GM21528 (cell line): ENCODE data around the gene PIGN.

ENCODE experiments used
- ATAC-seq: cut with Tn5 transposase; IDR thresholded peaks from one replicate; pipeline ENCODE4 v1.9.1; 2021; ENCODE audit warnings: mild to moderate bottlenecking, moderate library complexity; ENCODE audit not compliant: unreplicated experiment, low FRiP score

Gene PIGN

DNA sequence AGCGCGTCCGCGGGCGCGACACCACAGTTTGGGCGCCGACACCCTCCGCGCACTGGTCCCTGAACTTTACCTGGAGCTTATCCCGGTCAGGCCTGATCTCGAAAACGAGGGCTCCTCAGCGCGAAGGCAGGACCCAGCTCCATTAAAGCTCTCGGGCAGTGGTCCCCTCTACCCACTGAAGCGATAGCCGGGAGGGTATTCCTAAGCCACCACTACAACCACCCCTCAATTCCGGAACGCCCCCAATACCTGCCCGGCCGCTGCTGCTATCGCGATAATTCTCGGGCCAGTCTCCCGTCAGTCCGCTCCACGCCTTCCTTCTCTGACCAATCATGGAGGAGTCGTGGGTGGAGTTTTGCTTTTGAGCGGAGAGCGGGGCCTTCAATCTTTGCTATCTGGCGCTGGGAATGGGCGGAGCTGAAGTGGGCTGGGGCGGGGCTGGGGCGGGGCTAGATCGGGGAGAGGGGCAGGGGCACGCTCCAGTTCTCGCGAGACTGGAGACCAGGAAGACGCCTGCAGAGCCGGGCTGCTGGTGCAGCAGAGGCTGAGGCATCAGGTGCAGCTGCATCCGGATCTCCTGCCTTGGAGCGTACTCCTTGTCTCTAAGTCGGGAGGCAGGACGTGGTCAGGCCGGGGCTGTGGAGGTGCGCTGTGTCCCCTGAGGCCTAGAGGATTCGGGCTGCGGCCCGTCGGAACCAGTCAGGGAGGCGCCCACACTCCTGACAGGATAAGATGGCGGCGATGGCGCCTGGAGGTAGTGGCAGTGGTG, at the start of gene PIGN, which contains the start of gene RELCH:
Gene PIGN, minus strand, starts transcription at position 283 of the 769 bp plus-strand sequence. CDS start 25,703 bp downstream, outside the sequence.
Gene RELCH, plus strand, starts transcription at position 482 of the 769 bp plus-strand sequence. Its CDS starts 251 bp downstream, at position 733.
- peak; percentile 93 for ATAC-seq

GRCh38 chr18:62236252-62236651, 49.4 kb upstream of the PIGN start:
- ATAC-seq: no peak

DNA sequence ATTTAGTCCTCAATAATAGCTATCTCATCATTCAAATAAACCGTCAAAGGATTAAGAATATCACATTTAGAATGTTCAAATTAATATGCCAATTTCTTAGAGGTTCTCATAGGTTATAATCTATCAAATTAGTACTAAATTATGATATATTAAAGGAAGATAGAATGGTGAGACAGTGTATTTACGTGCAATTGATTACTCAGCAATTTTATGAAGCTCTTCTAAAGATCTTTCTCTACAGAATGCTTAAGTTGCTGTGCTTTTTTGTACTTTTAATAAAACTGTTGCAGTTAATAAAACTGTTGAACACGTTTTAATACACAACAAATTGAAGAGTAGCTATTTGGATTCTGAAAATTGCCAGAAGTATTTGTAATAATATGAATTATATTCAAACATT, 39.2 kb upstream of the PIGN start:
- no peak for ATAC-seq

GRCh38 chr18:62224229-62224628, 37.4 kb upstream of the PIGN start:
- no peak for ATAC-seq

DNA sequence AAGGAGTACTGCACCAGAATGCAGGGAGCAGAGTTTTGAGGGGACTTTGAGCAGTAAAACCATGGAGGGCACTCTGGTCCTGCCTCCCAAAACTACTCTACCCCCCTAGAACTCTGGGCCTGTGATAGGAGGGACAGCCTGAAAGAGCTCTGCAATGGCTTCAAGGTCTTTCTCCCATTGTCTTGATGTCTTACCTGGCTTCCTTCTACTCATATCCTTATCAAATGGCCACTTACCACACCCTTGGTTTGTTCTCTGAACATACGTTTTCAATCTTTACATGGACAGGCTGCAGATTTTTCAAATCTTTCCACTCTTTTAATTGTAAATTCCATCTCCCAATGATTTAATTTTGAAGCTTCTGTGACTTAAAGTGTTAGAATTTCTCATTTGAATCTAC, 27.9 kb upstream of the PIGN start:
- no peak for ATAC-seq

DNA sequence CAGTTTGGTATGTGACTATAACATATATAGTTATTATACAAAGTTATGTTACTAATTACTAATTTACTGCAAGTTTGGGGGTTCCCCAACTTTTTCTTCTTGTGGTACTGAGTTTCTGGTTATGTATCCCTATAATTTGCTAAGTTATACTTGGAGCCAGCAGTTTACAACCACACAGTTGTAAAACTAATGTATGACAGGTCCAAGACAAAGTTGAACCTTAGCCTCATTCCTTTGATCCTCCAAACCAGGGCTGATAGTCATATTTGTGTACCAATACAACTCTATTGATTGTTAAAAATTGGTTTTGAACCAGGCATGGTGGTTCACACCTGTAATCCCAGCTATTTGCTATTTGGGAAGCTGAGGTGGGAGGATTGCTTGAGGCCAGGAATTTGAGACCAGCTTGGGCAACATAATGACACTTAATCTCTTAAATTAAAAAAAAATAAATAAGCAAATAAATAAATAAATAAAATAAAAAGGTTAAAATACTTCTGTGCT, 24.5 kb upstream of the PIGN start:
- no peak for ATAC-seq

GRCh38 chr18:62210138-62210537, 23.3 kb upstream of the PIGN start:
- ATAC-seq: no peak

DNA sequence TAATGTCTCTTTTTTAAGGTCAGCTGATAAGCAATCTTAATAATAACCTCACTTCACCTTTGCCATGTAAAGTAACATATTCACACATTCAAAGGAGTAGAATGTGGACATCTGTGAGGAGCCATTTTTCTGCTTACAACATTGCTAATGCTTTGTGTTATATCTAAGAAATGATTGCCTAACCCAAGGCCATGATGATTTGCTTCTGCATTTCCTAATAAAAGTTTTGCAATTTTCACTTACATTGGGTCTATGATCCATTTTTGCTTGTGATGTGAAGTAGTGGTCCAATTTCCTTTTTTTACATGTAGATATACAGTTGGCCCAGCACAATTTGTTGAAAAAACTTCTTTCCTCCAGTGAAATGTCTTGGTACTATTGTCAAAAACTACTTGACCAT, 22.2 kb upstream of the PIGN start:
- ATAC-seq: no peak

DNA sequence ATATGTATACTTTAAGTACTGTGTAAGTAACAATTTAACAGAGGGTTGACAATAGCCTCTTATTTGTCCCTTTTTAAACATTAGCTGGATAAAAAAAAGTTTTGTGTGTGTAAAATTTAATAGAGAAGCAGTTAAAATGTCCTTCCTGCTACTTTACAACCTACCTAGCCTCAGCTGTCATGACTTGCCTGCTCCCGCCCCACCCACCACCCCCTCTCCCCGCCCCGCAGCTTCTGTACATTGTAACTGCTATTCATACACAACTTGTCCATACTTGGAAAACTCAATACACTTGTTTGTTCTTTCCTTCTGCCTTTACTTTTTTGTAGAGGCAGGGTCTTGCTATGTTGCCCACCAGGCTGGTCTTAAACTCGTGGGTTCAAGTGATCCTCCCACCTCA, 19.7 kb upstream of the PIGN start:
- no peak for ATAC-seq

DNA sequence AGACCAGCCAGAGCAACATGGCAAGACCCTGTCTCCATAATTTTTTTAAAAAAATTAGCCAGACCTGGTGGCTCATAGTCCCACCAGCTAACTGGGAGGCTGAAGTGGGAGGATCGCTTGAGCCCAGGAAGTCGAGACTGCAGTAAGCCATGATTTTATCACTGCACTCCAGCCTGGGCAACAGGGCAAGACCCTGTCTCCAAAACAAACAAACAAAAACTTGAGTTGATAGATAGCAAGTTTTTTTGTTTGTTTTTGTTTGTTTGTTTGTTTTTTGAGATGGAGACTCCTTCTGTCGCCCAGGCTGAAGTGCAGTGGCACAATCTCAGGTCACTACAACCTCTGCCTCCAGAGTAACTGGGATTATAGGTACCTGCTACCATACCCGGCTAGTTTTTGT, 19.0 kb upstream of the PIGN start:
- ATAC-seq: no peak

- no peak for ATAC-seq
Measured at GRCh38 chr18:62201870-62202269, 15.0 kb upstream of the PIGN start.

GRCh38 chr18:62200121-62200914, 13.5 kb upstream of the PIGN start:
- no peak for ATAC-seq

DNA sequence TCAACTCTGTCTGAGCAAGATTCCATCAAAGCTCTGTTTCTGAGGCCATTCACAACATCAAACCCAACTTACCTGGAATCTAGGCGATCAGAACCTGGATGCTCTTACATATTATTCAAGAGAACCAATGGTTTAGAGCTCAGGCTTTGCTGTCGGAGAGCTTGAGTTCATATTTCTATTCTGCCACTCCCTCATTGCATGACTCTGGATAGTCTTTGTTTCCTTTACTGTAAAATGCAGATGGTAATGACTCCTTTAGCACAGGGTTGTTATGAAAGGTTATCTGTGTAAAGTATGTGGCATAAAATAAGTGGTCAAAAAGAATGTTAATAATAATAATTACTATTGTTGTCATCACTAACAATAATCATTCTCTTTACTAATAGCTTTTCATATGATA, 12.8 kb upstream of the PIGN start:
- no peak for ATAC-seq

- ATAC-seq: no peak
Measured at GRCh38 chr18:62198259-62198658, 11.4 kb upstream of the PIGN start.

DNA sequence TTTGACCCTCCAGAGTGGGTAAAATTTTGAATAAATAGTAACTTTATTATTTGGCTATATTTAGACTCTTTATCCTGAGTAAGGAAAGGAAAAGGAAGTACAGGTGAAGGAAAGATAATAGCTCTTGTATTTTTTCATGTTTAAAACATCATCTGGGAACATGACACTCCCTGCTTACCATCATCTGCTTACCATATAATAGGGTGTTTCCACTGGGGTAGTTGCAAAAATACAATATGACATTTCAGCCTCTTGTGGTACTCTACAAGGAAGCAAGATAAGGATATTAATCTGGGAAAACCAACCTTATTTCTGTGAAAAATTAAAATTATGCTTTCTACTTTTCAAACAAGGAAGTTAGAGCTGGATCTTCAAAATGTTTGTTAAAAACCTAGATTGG, 10.1 kb upstream of the PIGN start:
- ATAC-seq: no peak

DNA sequence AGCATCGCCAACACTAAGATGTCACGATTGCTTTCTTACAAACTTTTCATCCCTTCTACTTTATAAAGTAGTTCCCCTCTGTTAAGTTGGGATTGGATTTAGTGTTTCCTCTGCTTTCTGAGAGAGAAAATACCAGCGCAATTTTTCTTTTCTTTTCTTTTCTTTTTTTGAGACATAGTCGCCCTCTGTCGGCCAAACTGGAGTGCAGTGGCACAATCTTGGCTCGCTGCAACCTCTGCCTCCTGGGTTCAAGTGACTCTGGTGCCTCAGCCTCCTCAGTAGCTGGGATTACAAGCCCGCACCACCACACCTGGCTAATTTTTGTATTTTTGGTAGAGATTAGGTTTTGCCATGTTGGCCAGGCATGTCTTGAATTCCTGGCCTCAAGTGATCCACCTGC, 9.2 kb upstream of the PIGN start:
- no peak for ATAC-seq

DNA sequence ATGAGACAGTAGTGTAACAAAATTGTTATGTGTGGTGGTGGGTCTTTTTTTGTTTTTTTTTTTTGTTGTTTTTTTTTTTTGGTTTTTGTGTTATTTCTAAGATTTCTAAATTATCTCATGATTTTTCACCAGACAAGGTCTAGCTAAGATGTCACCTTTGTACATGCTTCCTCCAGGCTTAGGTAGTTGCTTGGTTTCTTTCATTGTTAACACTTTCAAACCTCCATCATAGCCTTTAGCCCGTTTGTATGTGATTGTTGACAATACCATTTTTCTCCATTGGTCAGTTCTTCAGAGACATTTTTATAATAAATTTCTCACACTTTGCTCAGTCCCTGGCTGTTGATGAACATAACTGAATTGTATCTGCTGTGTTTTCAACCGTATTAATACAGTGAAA, 2.4 kb upstream of the PIGN start:
- ATAC-seq: no peak

- ATAC-seq: peak; percentile 24
Measured at GRCh38 chr18:62187543-62188510, 971 bp upstream of the PIGN start.

DNA sequence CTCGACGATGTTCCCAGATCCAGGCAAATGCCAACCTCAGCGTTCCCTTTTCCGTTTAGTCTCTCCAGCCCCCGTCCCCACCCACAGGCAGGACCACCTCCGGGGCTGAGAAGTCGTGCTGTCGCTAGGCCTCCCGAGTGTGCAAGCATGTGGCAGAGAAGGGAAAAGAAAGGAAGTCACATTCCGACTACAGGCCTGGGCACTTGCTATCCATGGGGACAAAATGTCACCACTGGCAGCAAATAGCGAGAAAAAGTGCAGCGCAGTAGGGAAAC, 420 bp downstream of the PIGN start:
- peak; percentile 6 for ATAC-seq

DNA sequence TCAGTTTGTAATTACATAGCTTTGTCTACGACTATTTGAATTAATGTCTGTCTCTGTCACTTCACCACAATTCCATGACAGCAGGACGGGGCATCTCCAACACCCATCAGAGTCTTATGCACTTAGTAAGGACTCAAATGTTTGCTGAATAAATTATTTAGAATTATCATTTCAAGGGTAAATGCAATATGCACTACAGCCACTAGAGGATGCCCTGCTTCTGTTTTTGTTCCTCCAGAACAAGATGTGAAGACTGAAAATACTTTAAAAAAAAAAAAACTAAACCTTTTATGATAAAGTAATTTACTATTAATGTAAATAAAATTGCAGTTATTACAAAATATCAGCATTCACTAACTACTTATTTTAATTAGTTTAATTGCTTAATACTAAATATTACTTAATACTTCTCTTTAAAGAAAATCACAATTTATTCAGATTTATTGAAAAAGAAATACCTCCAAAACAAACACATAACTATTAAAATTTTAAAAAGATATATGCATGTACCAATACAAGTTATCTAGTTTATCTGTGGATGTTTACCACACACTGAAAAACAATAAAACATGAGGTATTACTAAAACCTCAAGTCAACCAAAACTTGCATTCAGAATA, 3.2 kb downstream of the PIGN start:
- no peak for ATAC-seq
